ENCODE measurements around the gene GPD1. TPM values are rescaled to one million over a fixed set of nuclear protein-coding genes. Genes with fewer than 3 reads are reported as not detected.
A peak's percentile ranks its signal among the peaks of the same experiment; 100 is the strongest.
"Not testable (repeated sequence)": the region's sequence is repeated elsewhere in the genome, so short reads cannot be mapped to it uniquely, and the experiment has no call there.

The GPD1 gene
- total RNA-seq, 1 donor from 2014 or later: 0.91 TPM

DNA sequence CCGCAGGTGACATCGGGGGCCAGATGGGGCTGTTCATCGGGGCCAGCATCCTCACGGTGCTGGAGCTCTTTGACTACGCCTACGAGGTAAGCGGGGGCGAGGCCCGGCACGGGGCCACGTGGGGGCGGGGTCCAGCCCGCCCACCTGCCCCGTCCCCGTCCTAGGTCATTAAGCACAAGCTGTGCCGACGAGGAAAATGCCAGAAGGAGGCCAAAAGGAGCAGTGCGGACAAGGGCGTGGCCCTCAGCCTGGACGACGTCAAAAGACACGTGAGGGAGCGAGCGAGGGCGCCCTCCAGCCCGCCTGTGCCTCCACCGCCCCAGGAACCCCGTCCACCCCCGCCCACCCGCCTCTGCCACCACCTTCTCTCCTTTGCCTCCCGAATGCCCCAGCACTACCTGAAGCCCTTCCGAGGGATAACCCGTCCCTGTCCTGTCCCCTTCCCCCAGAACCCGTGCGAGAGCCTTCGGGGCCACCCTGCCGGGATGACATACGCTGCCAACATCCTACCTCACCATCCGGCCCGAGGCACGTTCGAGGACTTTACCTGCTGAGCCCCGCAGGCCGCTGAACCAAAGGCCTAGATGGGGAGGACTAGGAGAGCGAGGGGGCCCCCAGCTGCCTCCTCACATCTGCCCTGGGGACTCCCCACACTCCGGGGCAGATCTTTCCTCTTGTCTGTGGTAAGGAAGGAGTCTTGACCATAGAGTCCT lies 22.6 kb upstream of the GPD1 start:
- Mint-ChIP-seq H3K27me3 (no peaks in the 10 kb centered on the region), H3K4me3 (no peak overlapping the region), H3K36me3 (ENCODE audit: low read depth) (no peaks in the 10 kb centered on the region), H3K27ac (no peak overlapping the region), H3K9me3 (no peaks in the 10 kb centered on the region), H3K4me1 (peaks cover 11% of the 10 kb centered on the region)
- DNase-seq: no peak
- intact Hi-C loops (cut with micrococcal nuclease): no loop called here

- peak overlapping the region; percentile 18 for H3K27ac Mint-ChIP-seq
- no peak overlapping the region for H3K4me3 Mint-ChIP-seq
Observed at GRCh38 chr12:50082644-50083043, 21.2 kb upstream of the GPD1 start.

GRCh38 chr12:50083301-50083700 lies 20.5 kb upstream of the GPD1 start:
- Mint-ChIP-seq H3K27me3 (no peaks in the 10 kb centered on the region), H3K4me3 (peak overlapping the region; percentile 73), H3K9me3 (no peaks in the 10 kb centered on the region), H3K4me1 (peaks cover 25% of the 10 kb centered on the region), H3K36me3 (ENCODE audit: low read depth) (peaks cover 16% of the 10 kb centered on the region), H3K27ac (peak overlapping the region; percentile 79)
- intact Hi-C loops (cut with micrococcal nuclease): no loop called here
- no peak for DNase-seq

More at GRCh38 chr12:50082644-50083043, 21.2 kb upstream of the GPD1 start:
- intact Hi-C loops (cut with micrococcal nuclease): no loop called here
- H3K4me1 Mint-ChIP-seq: peaks cover 19% of the 10 kb centered on the region
- peaks cover 12% of the 10 kb centered on the region for H3K36me3 Mint-ChIP-seq (ENCODE audit: low read depth)
- no peaks in the 10 kb centered on the region for H3K27me3 Mint-ChIP-seq
- no peak for DNase-seq
- H3K9me3 Mint-ChIP-seq: no peaks in the 10 kb centered on the region

DNA sequence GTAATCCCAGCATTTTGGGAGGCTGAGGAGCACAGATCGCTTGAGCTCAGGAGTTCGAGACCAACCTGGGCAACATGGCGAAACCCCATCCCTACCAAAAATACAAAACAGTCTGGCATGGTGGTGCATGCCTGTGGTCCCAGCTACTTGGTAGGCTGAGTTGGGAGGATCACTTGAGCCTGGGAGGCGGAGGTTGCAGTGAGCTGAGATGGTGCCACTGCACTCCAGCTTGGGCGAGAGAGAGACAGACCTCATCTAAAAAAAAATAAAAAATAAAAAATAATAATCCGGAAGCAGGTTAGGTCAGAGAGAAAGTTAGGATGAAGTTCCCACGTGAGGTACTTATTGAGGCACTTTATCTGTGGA lies 19.4 kb upstream of the GPD1 start:
- not testable (repeated sequence) for H3K27me3 Mint-ChIP-seq, H3K9me3 Mint-ChIP-seq, DNase-seq
- H3K27ac Mint-ChIP-seq: peak overlapping the region; percentile 95
- H3K4me3 Mint-ChIP-seq: peak overlapping the region; percentile 93
- intact Hi-C loops (cut with micrococcal nuclease): loop anchor here (2.0 kb wide), 1 partner anchor 82 kb away; the partner anchor contains the start of gene CERS5
- H3K4me1 Mint-ChIP-seq: peaks cover 31% of the 10 kb centered on the region
- peaks cover 26% of the 10 kb centered on the region for H3K36me3 Mint-ChIP-seq (ENCODE audit: low read depth)

GRCh38 chr12:50084775-50085614 lies 18.8 kb upstream of the GPD1 start, which contains the start of gene SMARCD1:
Gene SMARCD1, plus strand, starts transcription at chr12:50085342. Its CDS starts 28 bp downstream, at chr12:50085370.
- peak; percentile 94 for DNase-seq
- intact Hi-C loops (cut with micrococcal nuclease): loop anchor here (1.0 to 2.0 kb wide), 2 partner anchors 27 to 82 kb away; partner anchors contain the start of genes CERS5 and COX14
- H3K27ac Mint-ChIP-seq: peak within 1 kb of the TSS; percentile 95
- H3K27me3 Mint-ChIP-seq: no peaks in the 10 kb centered on the region
- no peaks in the 10 kb centered on the region for H3K9me3 Mint-ChIP-seq
- peaks cover 30% of the 10 kb centered on the region for H3K4me1 Mint-ChIP-seq
- H3K36me3 Mint-ChIP-seq (ENCODE audit: low read depth): peaks cover 31% of the 10 kb centered on the region
- H3K4me3 Mint-ChIP-seq: peak within 1 kb of the TSS; percentile 93

GRCh38 chr12:50085615-50086072 lies 18.2 kb upstream of the GPD1 start:
- peak overlapping the region; percentile 93 for H3K4me3 Mint-ChIP-seq
- peaks cover 36% of the 10 kb centered on the region for H3K36me3 Mint-ChIP-seq (ENCODE audit: low read depth)
- H3K27me3 Mint-ChIP-seq: no peaks in the 10 kb centered on the region
- intact Hi-C loops (cut with micrococcal nuclease): loop anchor here (1.0 to 2.0 kb wide), 2 partner anchors 27 to 81 kb away; partner anchors contain the start of genes CERS5 and COX14
- peak overlapping the region; percentile 89 for H3K27ac Mint-ChIP-seq
- DNase-seq: no peak
- H3K4me1 Mint-ChIP-seq: peaks cover 30% of the 10 kb centered on the region
- H3K9me3 Mint-ChIP-seq: no peaks in the 10 kb centered on the region

- peaks cover 38% of the 10 kb centered on the region for H3K36me3 Mint-ChIP-seq (ENCODE audit: low read depth)
- no peaks in the 10 kb centered on the region for H3K27me3 Mint-ChIP-seq
- peak overlapping the region; percentile 93 for H3K4me3 Mint-ChIP-seq
- no peaks in the 10 kb centered on the region for H3K9me3 Mint-ChIP-seq
- H3K4me1 Mint-ChIP-seq: peaks cover 30% of the 10 kb centered on the region
- peak overlapping the region; percentile 1 for H3K27ac Mint-ChIP-seq
- intact Hi-C loops (cut with micrococcal nuclease): no loop called here
- DNase-seq: no peak
Observed at GRCh38 chr12:50086148-50086547, 17.7 kb upstream of the GPD1 start.

DNA sequence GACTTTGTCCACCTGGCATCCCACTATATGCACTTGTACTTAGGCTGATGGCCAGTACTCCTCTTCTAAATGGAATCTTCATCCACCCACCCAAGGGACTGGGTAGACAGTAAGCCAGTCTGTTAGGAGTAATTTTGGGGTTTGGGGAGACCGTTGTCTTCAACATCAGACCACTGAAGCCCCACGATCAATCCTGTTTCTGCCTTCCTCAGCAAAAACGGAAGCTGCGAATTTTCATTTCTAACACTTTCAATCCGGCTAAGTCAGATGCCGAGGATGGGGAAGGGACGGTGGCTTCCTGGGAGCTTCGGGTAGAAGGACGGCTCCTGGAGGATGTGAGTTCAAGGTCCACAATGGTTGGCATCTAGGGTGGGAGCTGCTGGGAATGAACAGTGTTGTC lies 16.7 kb upstream of the GPD1 start:
- Mint-ChIP-seq H3K4me1 (peaks cover 30% of the 10 kb centered on the region), H3K4me3 (no peak overlapping the region), H3K27me3 (no peaks in the 10 kb centered on the region), H3K9me3 (no peaks in the 10 kb centered on the region), H3K27ac (no peak overlapping the region), H3K36me3 (ENCODE audit: low read depth) (peaks cover 47% of the 10 kb centered on the region)
- no peak for DNase-seq
- intact Hi-C loops (cut with micrococcal nuclease): no loop called here

DNA sequence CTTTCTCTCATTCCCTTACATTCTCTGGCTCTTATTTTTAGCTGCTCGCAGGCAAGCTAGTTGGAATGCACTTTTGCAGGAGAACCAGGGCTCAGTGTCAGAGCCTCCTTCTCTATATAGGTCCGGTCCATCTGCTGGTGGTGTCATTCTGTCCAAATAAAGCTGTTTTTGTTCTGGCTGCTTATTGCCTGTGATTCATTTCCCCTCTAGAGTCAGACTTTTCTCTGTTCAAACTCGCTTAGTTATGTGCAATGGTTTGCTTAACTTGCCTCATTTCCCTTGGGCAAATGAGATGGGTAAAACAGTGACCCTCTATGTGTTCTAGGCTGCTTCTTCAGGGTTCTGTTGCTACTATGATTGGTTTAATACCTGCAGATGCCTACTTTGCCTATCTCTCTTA lies 15.8 kb upstream of the GPD1 start:
- no peak overlapping the region for H3K4me3 Mint-ChIP-seq
- H3K9me3 Mint-ChIP-seq: no peaks in the 10 kb centered on the region
- H3K4me1 Mint-ChIP-seq: peaks cover 30% of the 10 kb centered on the region
- H3K36me3 Mint-ChIP-seq (ENCODE audit: low read depth): peaks cover 47% of the 10 kb centered on the region
- intact Hi-C loops (cut with micrococcal nuclease): loop anchor here (2.0 kb wide), 1 partner anchor 87 kb away; no protein-coding TSS in a partner anchor
- H3K27me3 Mint-ChIP-seq: no peaks in the 10 kb centered on the region
- no peak overlapping the region for H3K27ac Mint-ChIP-seq
- DNase-seq: no peak

- Mint-ChIP-seq H3K9me3 (no peaks in the 10 kb centered on the region), H3K4me3 (no peak overlapping the region), H3K36me3 (ENCODE audit: low read depth) (peaks cover 50% of the 10 kb centered on the region), H3K27me3 (no peaks in the 10 kb centered on the region), H3K4me1 (peaks cover 28% of the 10 kb centered on the region), H3K27ac (peak overlapping the region; percentile 1)
- intact Hi-C loops (cut with micrococcal nuclease): loop anchor here (2.0 kb wide), 1 partner anchor 86 kb away; no protein-coding TSS in a partner anchor
- peak; percentile 89 for DNase-seq
Observed at GRCh38 chr12:50088577-50089335, 15.1 kb upstream of the GPD1 start.

DNA sequence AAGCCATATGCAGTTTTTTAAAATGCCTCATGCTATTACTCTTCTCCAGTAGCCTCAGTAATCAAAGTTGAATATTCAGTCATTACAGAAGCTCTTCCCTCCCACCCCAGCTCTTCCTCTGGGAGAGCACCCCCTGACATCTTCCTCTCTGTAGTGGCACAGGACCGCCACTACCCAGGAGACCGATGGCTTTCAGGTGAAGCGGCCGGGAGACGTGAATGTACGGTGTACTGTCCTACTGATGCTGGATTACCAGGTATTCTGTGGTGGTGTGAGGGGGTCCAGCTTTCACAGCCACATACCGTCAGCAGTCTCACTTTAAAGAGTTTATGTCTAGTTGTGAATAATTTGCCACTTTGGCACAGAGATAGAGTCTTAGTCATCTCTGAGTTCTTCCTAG lies 14.1 kb upstream of the GPD1 start:
- H3K27ac Mint-ChIP-seq: no peak overlapping the region
- H3K4me3 Mint-ChIP-seq: no peak overlapping the region
- DNase-seq: no peak
- peaks cover 28% of the 10 kb centered on the region for H3K4me1 Mint-ChIP-seq
- H3K9me3 Mint-ChIP-seq: no peaks in the 10 kb centered on the region
- no peaks in the 10 kb centered on the region for H3K27me3 Mint-ChIP-seq
- intact Hi-C loops (cut with micrococcal nuclease): loop anchor here (2.0 kb wide), 1 partner anchor 85 kb away; no protein-coding TSS in a partner anchor
- peaks cover 55% of the 10 kb centered on the region for H3K36me3 Mint-ChIP-seq (ENCODE audit: low read depth)

GRCh38 chr12:50090391-50090790 lies 13.4 kb upstream of the GPD1 start:
- intact Hi-C loops (cut with micrococcal nuclease): no loop called here
- H3K36me3 Mint-ChIP-seq (ENCODE audit: low read depth): peaks cover 60% of the 10 kb centered on the region
- no peak overlapping the region for H3K27ac Mint-ChIP-seq
- H3K4me3 Mint-ChIP-seq: no peak overlapping the region
- no peaks in the 10 kb centered on the region for H3K9me3 Mint-ChIP-seq
- H3K27me3 Mint-ChIP-seq: no peaks in the 10 kb centered on the region
- no peak for DNase-seq
- H3K4me1 Mint-ChIP-seq: peaks cover 28% of the 10 kb centered on the region

DNA sequence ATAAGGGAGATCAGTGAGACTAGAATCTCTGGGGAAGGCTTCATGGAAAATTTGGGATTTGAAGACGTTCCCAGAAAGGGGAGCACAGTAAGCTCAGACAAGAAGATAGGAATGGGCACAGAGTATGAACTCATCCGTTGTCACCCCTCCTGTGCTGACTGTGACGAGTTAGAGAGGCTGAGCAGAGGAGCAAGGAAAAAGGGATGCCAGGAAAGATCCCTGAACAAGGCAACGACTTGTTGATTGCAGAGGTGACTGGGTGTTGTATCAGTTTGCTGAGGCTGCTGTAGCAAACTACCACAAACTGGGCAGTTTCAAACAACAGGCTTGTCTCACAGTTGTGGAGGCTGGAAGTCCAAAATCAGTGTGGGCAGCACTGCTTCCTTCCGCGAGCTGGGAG lies 5.9 kb upstream of the GPD1 start:
- intact Hi-C loops (cut with micrococcal nuclease): no loop called here
- Mint-ChIP-seq H3K4me3 (no peak overlapping the region), H3K4me1 (peaks cover 2% of the 10 kb centered on the region), H3K36me3 (ENCODE audit: low read depth) (peaks cover 61% of the 10 kb centered on the region), H3K9me3 (no peaks in the 10 kb centered on the region), H3K27me3 (no peaks in the 10 kb centered on the region), H3K27ac (no peak overlapping the region)
- DNase-seq: no peak

All from activated CD4-positive, alpha-beta T cell treated with anti-CD3 and anti-CD28 coated beads, Interleukin-2, amount 10 ng/mL, durations not matched to agents 24 days and 14 days (primary cell).